D341Med (cell line): ENCODE data around the gene MPEG1.

Experiments
- DNase-seq: peaks from one replicate; pipeline ENCODE4 v3.0.0; 2012; ENCODE audit warnings: low spot score

The MPEG1 gene, protein sequence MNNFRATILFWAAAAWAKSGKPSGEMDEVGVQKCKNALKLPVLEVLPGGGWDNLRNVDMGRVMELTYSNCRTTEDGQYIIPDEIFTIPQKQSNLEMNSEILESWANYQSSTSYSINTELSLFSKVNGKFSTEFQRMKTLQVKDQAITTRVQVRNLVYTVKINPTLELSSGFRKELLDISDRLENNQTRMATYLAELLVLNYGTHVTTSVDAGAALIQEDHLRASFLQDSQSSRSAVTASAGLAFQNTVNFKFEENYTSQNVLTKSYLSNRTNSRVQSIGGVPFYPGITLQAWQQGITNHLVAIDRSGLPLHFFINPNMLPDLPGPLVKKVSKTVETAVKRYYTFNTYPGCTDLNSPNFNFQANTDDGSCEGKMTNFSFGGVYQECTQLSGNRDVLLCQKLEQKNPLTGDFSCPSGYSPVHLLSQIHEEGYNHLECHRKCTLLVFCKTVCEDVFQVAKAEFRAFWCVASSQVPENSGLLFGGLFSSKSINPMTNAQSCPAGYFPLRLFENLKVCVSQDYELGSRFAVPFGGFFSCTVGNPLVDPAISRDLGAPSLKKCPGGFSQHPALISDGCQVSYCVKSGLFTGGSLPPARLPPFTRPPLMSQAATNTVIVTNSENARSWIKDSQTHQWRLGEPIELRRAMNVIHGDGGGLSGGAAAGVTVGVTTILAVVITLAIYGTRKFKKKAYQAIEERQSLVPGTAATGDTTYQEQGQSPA

DNA sequence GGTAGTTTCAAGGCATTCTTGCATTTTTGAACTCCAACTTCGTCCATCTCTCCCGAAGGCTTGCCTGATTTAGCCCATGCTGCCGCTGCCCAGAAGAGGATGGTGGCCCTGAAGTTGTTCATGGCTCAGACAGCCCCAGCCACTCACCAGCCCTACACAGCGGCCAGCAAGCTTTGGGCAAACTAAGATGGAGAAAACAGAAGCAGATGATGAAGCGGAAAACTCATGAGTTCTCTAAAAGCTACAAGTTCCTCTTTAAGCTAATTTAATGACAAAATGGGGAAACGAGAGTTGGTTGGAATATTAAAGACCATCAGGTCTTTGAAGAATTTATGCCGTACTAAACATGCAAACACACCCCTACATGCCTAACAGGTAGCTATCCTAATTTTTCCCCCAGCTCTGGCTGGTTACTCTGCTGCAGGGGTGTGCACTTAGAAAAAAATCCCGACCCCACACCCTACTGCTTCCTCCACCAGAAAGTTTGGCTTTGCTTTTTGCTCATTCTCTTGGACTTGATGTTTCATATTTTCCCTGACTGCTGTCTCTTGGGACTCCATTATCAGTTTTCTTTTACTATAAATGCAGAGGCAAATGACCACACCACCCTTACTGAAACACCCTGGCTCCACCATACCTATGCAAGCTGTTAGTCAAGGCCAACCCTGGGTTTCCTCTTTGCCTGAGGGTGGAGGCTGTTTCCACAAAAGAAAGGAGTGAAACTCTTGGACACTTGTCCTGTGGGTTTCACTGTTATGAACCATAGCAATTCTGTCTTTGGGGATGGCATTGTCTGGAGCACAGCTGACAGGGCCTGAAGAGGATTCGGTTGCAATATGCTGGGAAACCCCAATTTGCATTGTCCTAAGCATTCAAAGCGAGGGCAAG is at the start of gene MPEG1:
TSS of gene MPEG1 (minus strand) at position 184 of the 888 bp plus-strand sequence. CDS start at position 122, 62 bp downstream.
- DNase-seq: no peak

DNA sequence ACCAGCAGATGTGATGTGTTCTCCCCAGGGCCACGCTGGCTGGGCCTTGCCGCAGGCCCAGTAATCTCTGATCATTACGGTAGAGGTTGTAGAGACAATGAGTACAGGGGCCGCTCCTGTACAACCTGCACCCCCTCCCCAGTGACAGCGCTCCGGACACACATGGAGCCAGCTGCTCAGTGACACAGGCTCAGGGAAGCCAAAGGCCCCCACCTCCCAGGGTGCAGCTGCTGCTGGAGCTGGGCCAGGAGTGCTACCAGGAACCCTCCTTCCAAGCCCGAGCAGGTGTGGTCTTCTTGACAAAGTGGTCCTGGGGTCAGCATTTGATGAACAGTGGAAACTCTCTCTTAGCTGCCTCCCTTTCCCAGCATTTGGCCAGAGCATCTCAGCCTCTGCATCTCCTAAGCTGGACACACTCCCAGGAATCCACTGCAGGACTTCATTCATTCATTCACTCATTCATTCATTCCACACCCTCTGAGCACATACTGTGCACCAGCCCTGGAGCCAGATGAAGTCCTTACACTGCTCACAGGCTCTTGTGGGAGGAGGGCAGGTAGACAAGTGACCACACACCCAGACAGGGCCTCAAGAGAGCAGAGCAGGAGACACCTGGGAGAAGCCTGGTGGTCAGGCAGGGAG is 49.6 kb upstream of the MPEG1 start:
- DNase-seq: no peak

DNA sequence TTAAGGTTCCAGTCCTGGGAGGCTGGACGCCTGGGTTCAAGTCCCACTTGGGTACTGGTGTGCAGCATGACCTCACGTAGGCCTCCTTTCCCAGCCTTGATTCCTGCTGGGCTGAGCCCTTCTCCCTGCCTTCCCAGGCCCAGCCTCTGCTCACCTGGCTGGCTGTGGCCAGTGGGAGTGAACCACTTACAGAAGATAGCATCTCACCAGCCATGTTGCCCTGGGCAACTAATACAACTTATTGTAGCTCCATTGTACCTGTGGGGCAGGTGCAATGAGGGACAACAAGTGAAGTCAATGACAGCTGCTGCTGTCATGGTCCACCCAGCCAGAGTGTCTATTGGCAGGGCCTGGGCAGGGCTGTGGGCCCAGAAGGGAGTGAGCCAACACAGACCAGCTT is 48.4 kb upstream of the MPEG1 start:
- DNase-seq: no peak

DNA sequence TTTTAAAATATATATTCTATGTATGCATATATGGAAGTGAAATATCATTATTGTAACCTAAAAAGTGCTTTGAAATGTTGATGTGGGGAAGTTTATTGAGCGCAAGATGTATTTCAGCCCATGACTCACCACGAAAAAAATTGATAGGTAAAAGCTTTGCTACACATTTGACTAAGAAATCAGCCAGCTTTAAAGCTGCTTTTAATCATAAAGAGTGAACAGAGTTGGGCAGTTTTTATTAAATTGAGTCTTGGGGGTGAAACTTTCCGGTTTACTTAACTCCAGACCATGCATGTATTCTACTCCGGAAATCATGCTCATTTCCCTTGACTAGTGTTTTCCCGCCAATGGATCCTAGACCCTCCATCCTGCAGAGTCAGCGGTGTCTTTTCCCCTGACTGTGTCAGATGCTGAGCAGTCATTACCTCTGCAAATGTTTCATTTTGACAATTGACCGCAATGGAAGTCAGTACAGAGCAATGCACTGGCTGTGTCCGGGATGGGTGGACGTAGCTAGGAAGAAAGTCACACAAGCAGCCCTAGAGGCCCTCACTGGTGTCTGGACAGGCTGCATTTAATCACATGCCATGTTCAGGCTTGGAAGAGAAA is 47.2 kb upstream of the MPEG1 start:
- DNase-seq: no peak

DNA sequence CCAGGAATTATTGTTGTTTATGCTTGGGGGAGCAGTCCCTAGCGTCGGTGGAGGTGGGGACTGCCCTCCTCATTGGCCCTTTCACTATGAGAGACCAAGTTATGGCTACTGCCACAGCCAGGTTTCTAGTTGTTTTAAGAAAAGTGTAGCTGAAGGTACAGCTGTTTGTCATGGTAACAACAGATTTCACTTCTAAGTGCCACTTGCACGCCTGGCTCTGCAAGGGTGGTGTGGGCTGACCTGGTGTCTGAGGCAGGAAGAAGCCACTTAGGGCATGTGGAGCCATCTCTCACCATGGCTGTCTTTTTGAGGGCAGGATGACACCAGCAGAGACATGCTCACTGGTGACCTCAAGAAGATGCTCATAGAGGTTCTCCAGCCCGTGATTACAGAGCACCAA is 46.3 kb upstream of the MPEG1 start:
- no peak for DNase-seq

DNA sequence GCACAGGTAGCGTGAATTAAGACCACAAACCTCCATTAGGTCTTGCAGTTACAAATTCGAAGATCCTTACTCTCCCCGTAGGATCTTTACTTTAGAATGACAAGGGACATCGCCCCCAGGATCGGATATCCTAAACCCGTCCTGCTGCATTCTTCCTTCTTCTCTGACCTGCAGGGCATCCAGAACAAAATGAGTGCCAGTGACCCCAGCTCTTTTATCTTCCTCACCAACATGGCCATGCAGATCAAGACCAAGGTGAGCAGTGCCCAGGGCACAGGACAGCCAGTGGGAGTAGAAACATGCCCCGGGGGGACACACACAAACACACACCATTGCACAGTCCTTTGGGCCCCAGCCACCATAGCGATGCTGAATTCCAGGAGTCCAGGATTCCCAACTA is 42.6 kb upstream of the MPEG1 start:
- no peak for DNase-seq

DNA sequence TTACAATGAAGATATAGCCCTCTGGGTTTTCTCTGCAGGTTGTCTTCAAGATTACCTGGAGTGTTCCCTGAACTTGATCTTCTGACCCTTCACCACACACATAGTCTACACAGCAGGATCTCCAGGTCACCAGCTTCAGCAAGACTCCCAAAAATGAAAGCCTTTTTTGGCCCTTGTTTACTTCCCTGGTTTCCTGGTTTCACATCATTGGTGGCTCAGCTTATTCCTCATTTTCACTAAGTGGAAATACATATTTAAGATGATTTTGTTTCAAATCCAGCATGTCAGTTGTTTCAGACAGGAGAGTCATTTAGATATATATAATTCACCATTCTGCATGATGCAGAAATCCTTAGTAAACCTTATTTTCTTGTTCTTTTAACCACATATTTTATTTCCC is 41.6 kb upstream of the MPEG1 start:
- DNase-seq: no peak

DNA sequence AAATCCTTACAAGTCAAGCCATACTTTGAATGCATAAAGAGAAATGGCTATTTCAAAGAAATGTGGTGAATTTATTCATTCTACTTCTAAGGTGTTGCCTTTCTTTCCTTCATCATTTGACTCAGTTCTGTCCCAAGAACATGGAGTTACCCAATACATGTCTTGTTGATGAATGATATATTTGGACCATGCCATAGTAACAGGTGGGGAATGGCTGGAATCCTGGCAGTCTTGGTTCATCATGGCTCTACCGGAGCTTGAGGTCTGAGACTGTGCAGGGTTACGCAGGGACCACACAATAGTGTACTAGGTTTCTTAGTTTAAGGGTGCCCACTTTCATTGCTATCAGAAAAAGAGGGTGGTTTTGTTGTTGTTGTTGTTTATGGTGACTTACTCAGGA is 40.3 kb upstream of the MPEG1 start:
- no peak for DNase-seq

DNA sequence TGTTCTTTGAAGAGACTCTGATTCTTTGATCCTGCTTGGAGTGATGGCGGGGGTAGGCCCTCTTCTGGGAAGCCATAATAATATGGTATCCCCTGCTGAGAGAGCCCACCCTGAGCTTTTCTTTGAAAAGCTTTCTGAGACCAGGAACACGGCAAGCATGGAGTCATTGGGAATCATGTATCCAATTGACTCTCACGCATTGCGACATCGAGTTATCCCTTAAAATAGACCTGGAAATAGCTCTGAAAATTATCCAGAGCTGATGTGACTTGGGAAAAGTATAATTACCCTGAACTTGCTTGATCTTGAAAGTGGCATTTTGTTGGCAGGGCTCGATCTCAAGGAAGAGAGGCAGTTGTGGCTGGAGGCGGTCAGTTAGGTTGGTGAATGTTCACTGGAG is 36.8 kb upstream of the MPEG1 start:
- no peak for DNase-seq

DNA sequence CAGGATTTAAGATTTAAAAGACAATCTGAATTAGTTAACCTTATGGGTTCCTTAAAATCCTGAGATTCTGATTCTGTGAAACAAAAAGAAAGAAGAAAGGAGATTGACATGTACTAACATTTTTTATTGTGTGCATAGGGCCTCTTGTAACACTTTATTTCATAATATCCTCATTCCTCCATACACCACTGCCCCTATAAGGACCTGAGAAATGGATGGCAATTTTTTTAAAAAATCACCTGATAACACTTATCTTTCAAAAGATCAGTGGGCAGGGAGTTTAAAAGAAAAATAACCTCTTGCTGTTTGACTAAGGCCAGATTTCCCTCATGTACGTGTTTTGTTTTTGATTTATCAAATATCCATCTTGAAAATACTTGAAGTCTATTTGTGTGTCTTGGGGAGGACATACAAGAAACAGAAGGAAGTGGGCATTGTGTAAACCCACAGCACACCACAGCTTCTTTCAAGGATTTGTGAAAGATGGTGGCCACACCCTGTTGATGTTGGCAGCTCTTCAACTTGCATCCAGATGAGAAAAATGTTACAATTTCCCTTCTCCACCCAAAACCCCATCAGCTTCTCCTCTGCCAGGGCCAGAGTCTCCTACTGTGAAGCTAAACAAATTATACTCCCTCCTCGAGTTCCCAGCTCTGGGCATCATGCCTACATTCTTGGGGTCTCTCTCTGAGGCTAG is 35.0 kb upstream of the MPEG1 start:
- DNase-seq: no peak

DNA sequence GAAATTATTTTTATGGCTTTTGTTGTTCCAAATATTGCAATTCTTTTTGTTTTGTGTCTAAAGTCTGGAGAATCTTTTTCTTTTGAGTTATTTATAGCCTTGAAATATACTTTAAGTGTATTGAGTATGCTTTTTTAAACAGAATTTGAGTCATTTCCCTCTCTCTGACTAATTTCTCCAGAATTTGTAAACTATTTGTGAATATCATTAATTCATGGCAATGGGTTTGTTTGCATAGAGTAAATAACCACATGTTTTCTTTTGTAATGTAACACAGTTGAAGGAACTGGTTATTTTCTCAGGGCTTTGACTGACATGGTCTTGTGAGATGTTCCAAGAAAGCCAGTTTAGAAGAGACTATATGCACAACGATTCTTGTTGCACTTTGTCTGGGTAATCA is 30.9 kb upstream of the MPEG1 start:
- DNase-seq: no peak

DNA sequence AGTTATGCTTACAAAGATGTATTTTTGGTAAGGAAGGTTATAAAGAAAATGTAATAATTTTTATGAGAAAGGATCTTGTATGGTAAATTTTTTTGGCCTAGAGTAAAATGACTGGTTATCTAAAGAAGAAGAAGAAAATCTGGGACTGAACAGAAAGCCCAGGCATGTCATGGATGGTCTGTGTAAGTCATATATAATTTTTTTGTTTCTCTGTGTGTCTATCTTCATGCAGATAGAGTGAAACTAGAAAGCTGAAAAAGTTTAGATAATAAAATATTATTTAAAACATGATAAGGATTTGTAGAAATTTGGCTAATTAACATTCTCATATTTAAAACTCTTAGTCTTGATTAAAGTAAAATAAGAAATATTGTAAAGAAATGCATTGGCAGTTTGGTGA is 27.6 kb upstream of the MPEG1 start:
- DNase-seq: no peak

DNA sequence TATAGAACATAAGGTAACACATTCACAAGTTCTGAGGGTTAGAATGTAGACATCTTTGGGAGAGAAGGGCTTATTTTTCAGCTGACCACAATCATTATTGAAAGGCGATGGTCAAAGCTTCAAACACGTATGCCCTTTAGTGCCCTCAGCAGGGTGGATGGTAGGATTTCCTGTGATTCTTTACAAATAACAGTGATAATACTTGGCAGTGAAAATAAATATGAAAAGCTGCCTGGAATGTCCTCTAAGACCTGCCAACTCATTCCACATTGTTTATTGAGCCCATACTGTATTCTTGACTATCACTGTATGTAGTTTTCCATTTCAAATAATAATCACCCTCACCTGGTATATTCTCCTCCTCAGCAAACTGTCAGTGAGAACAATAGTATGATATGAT is 13.7 kb upstream of the MPEG1 start:
- no peak for DNase-seq

DNA sequence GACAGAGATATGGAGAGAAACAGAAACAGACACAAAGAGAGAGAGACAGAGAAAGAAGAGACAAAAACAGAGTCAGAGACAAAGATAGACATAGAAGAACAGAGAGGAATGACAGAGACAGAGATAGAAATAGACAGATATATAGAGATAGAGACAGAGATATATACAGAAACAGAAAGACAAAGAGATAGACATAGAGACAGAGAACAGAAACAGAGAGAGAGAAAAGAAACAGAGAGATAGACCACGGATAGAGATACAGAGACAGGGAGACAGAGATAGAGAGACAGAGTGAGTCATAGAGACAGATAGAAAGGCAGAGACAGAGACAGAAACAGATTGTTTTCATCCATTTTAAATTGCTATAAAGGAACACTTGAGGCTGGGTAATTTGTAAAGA is 12.3 kb upstream of the MPEG1 start:
- no peak for DNase-seq

DNA sequence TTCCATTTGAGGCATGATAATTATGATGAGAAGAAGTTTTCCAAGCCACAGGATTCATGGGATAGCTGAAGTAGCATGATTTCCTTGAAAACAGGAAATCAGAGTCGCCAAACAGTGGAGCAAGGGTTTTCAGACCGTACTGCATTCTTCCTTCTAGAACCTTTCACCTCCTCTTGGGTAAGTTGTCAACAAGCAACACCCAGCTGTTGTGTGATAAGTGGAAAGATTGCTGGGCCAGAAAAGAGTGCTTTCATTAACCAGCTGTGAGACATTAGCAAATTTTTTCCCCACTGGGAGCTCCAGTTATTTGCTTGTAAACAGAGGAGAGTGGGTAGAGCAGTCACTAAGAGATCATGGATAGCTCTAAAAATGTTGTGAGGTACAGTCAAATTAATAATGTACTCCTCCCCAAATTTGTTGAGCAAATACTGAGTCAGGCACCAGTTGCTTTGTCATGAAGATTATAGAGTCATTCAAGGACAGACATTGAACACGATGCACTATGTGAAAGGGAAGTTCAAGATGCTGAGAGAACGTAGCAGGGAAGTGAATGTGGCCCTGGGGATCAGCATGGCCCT is 11.7 kb upstream of the MPEG1 start:
- DNase-seq: no peak

DNA sequence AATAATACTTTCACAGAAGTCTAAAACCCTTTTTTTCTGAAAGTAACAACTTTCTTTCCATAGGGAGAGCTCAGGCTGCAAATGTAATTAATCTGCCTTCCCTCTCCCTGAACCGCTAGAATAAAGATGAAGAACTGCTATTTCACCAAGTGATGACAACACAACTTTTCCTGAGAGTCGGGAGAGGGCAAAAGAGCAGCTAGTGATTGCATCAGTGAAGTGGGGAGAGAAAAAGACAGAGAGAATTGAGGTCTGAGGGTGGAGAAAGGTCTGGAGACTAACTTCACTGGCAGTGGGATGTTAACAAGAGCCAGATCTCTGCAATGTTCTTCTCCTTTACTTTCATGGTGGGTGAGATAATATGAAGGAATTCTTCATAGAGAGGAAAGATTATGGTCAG is 10.9 kb upstream of the MPEG1 start:
- no peak for DNase-seq

DNA sequence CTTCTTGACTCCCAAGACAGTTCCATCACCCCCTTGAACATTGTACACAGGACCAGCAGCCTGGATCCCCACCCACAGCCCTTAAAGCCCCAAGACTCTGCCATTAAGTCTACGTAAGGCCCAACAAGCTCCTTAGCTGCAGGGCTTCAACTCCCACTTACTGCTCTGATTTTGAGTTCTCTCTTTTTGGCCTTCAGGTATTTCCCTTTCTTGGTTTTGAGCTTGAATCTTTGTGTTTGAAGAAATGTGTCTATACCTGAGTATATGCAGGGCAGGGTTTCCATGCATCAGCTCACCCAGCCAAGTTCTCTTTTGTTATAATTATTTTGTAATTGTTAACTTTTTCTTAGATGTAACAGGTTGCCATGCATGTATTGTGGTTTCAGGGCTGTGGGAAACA is 10.4 kb upstream of the MPEG1 start:
- DNase-seq: no peak

DNA sequence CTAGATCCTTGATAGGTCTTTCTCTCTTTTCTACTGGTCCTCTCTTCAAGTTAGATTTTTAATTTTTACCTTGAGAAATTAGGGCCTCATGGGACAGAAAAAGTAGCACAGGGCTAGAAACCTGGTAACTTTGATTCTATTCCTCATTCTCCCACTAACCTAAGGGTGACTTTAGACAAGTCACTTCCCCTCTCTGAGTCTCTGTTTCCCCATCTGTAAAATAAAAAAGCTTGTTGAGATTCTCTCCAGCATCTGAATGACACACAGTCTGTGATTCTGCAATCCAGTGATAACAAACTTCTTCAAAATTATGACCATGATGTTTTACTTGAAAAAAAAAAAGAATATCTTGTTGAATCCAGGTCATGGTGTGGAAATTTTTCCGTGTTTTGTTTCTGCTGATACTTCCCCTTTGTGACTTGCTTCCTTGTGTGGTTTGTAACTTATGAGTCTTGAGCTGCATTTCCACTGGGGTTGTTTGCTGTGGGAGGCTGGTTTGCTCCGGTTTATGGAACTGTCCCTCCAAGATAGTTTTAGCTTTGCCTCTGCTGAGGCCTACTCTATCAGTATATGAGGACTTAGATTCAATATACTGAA is 9.8 kb upstream of the MPEG1 start:
- no peak for DNase-seq

DNA sequence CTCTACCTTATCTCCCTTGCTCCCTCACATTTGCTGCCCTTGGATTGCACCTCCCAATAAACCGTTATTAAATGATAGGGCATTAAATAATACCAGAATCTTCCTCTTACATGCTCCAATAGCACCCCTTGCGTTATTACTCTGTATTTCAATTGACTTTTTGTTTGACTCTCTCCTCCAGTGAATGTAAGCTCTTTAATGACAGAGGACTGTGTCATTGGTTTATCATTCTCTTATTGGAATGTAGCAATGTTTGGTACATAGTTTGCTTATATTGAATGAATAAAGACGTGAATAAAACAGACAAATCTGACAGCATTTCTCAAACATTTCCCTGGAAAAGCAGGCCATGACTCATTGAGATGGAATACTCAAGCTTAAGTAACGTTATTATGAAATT is 8.7 kb upstream of the MPEG1 start:
- no peak for DNase-seq

DNA sequence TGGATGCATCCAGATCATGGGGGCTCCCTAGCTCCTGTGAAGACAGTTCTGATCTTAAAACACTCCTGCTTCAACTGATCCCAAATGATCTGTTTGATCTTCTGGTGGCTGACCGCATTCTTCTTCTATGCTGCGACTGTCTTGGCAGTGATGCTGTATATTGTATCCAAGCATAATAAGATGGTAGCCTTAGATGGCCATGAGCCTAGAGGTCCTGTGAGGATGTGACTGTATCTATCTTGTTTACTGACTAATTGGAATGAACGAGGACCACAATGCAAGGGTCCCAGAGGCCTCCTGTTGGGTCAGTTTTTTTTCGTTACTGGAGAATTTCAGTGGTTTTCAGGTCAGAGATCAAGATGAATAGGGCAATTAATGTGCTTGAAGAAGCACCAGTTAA is 7.1 kb upstream of the MPEG1 start:
- no peak for DNase-seq
